ENCODE results near the gene DPEP3.
"Not testable (repeated sequence)": the region's sequence is repeated elsewhere in the genome, so short reads cannot be mapped to it uniquely, and the experiment has no call there.

DPEP3 gene
- 0.35 to 0.61 (median 0.58) reads per million in 3 donors for total RNA-seq

GRCh38 chr16:67979955-67980678 is at the start of gene DPEP3:
TSS of gene DPEP3 (minus strand) at chr16:67980499. CDS start at chr16:67980380, 119 bp downstream.
- Histone ChIP-seq H3K27me3 (replicated peaks; ENCODE audit: control insufficient read depth, insufficient read depth, low read length, poor library complexity, severe bottlenecking) (no peaks in the 10 kb centered on the region), H3K9me3 (ENCODE audit: control insufficient read depth, low read length) (no peaks in the 10 kb centered on the region), H3K36me3 (ENCODE audit: control insufficient read depth, insufficient read depth, low read length) (no peaks in the 10 kb centered on the region), H3K4me1 (ENCODE audit: control insufficient read depth, insufficient read depth, low read length, poor library complexity, severe bottlenecking) (peaks cover 18% of the 10 kb centered on the region), H3K27ac (ENCODE audit: insufficient read depth, low read length, poor library complexity, severe bottlenecking) (no peak within 1 kb of the TSS), H3K4me3 (ENCODE audit: insufficient read depth, low read depth, low read length, poor library complexity, severe bottlenecking) (no peak within 1 kb of the TSS)
- DNase-seq: no peak

GRCh38 chr16:68028996-68029395 is 48.7 kb upstream of the DPEP3 start:
- H3K27ac ChIP-seq (ENCODE audit: insufficient read depth, low read length, poor library complexity, severe bottlenecking): no peak overlapping the region
- no peaks in the 10 kb centered on the region for H3K27me3 ChIP-seq (replicated peaks; ENCODE audit: control insufficient read depth, insufficient read depth, low read length, poor library complexity, severe bottlenecking)
- H3K4me1 ChIP-seq (ENCODE audit: control insufficient read depth, insufficient read depth, low read length, poor library complexity, severe bottlenecking): peaks cover 3% of the 10 kb centered on the region
- H3K4me3 ChIP-seq (ENCODE audit: insufficient read depth, low read depth, low read length, poor library complexity, severe bottlenecking): no peak overlapping the region
- peaks cover 13% of the 10 kb centered on the region for H3K36me3 ChIP-seq (ENCODE audit: control insufficient read depth, insufficient read depth, low read length)
- H3K9me3 ChIP-seq (ENCODE audit: control insufficient read depth, low read length): no peaks in the 10 kb centered on the region
- DNase-seq: no peak

GRCh38 chr16:68022728-68023537 is 42.6 kb upstream of the DPEP3 start, which contains the start of the genes DDX28 and DUS2:
TSS of gene DDX28 (minus strand) at chr16:68023232. CDS start at chr16:68023202, 30 bp downstream.
TSS of gene DUS2 (plus strand) at chr16:68023284. CDS start at chr16:68038024, 14,740 bp downstream.
- Histone ChIP-seq H3K36me3 (ENCODE audit: control insufficient read depth, insufficient read depth, low read length) (peaks cover 16% of the 10 kb centered on the region), H3K9me3 (ENCODE audit: control insufficient read depth, low read length) (no peaks in the 10 kb centered on the region), H3K27ac (ENCODE audit: insufficient read depth, low read length, poor library complexity, severe bottlenecking) (peak within 1 kb of the TSS; percentile 79), H3K4me1 (ENCODE audit: control insufficient read depth, insufficient read depth, low read length, poor library complexity, severe bottlenecking) (peaks cover 21% of the 10 kb centered on the region), H3K27me3 (replicated peaks; ENCODE audit: control insufficient read depth, insufficient read depth, low read length, poor library complexity, severe bottlenecking) (no peaks in the 10 kb centered on the region), H3K4me3 (ENCODE audit: insufficient read depth, low read depth, low read length, poor library complexity, severe bottlenecking) (peak within 1 kb of the TSS; percentile 94)
- DNase-seq: peak; percentile 88 to 89 (median 89)

- Histone ChIP-seq H3K4me1 (ENCODE audit: control insufficient read depth, insufficient read depth, low read length, poor library complexity, severe bottlenecking) (peaks cover 21% of the 10 kb centered on the region), H3K9me3 (ENCODE audit: control insufficient read depth, low read length) (no peaks in the 10 kb centered on the region), H3K27me3 (replicated peaks; ENCODE audit: control insufficient read depth, insufficient read depth, low read length, poor library complexity, severe bottlenecking) (no peaks in the 10 kb centered on the region), H3K4me3 (ENCODE audit: insufficient read depth, low read depth, low read length, poor library complexity, severe bottlenecking) (peak overlapping the region; percentile 94), H3K27ac (ENCODE audit: insufficient read depth, low read length, poor library complexity, severe bottlenecking) (peak overlapping the region; percentile 79), H3K36me3 (ENCODE audit: control insufficient read depth, insufficient read depth, low read length) (peaks cover 11% of the 10 kb centered on the region)
- DNase-seq: peak in 1 of 3 donors; percentile 3
Observed at GRCh38 chr16:68022278-68022727, 42.0 kb upstream of the DPEP3 start.

- Histone ChIP-seq H3K4me1 (ENCODE audit: control insufficient read depth, insufficient read depth, low read length, poor library complexity, severe bottlenecking) (peaks cover 21% of the 10 kb centered on the region), H3K27ac (ENCODE audit: insufficient read depth, low read length, poor library complexity, severe bottlenecking) (no peak overlapping the region), H3K9me3 (ENCODE audit: control insufficient read depth, low read length) (no peaks in the 10 kb centered on the region), H3K4me3 (ENCODE audit: insufficient read depth, low read depth, low read length, poor library complexity, severe bottlenecking) (no peak overlapping the region), H3K36me3 (ENCODE audit: control insufficient read depth, insufficient read depth, low read length) (peaks cover 8% of the 10 kb centered on the region), H3K27me3 (replicated peaks; ENCODE audit: control insufficient read depth, insufficient read depth, low read length, poor library complexity, severe bottlenecking) (no peaks in the 10 kb centered on the region)
- DNase-seq: no peak
Observed at GRCh38 chr16:68021490-68021889, 41.2 kb upstream of the DPEP3 start.

- Histone ChIP-seq H3K27ac (ENCODE audit: insufficient read depth, low read length, poor library complexity, severe bottlenecking) (no peak overlapping the region), H3K36me3 (ENCODE audit: control insufficient read depth, insufficient read depth, low read length) (peaks cover 8% of the 10 kb centered on the region), H3K27me3 (replicated peaks; ENCODE audit: control insufficient read depth, insufficient read depth, low read length, poor library complexity, severe bottlenecking) (no peaks in the 10 kb centered on the region), H3K4me1 (ENCODE audit: control insufficient read depth, insufficient read depth, low read length, poor library complexity, severe bottlenecking) (peaks cover 21% of the 10 kb centered on the region), H3K9me3 (ENCODE audit: control insufficient read depth, low read length) (no peaks in the 10 kb centered on the region), H3K4me3 (ENCODE audit: insufficient read depth, low read depth, low read length, poor library complexity, severe bottlenecking) (no peak overlapping the region)
- no peak for DNase-seq
Observed at GRCh38 chr16:68019167-68019680, 38.9 kb upstream of the DPEP3 start.

- Histone ChIP-seq H3K4me3 (ENCODE audit: insufficient read depth, low read depth, low read length, poor library complexity, severe bottlenecking) (no peak within 1 kb of the TSS), H3K27ac (ENCODE audit: insufficient read depth, low read length, poor library complexity, severe bottlenecking) (no peak within 1 kb of the TSS), H3K9me3 (ENCODE audit: control insufficient read depth, low read length) (no peaks in the 10 kb centered on the region)
Observed at GRCh38 chr16:68015681-68016080, 35.4 kb upstream of the DPEP3 start, which contains the start of gene DPEP2NB. TSS of gene DPEP2NB (minus strand) at chr16:68015911. CDS start at chr16:68015770, 141 bp downstream.

GRCh38 chr16:68013440-68013839 is 33.1 kb upstream of the DPEP3 start:
- Histone ChIP-seq H3K36me3 (ENCODE audit: control insufficient read depth, insufficient read depth, low read length) (no peaks in the 10 kb centered on the region), H3K27ac (ENCODE audit: insufficient read depth, low read length, poor library complexity, severe bottlenecking) (no peak overlapping the region), H3K4me3 (ENCODE audit: insufficient read depth, low read depth, low read length, poor library complexity, severe bottlenecking) (no peak overlapping the region), H3K27me3 (replicated peaks; ENCODE audit: control insufficient read depth, insufficient read depth, low read length, poor library complexity, severe bottlenecking) (no peaks in the 10 kb centered on the region), H3K4me1 (ENCODE audit: control insufficient read depth, insufficient read depth, low read length, poor library complexity, severe bottlenecking) (no peaks in the 10 kb centered on the region), H3K9me3 (ENCODE audit: control insufficient read depth, low read length) (no peaks in the 10 kb centered on the region)
- no peak for DNase-seq

More at GRCh38 chr16:68015681-68016080, 35.4 kb upstream of the DPEP3 start, which contains the start of gene DPEP2NB:
- no peak for DNase-seq
- no peaks in the 10 kb centered on the region for H3K27me3 ChIP-seq (replicated peaks; ENCODE audit: control insufficient read depth, insufficient read depth, low read length, poor library complexity, severe bottlenecking)
- no peaks in the 10 kb centered on the region for H3K36me3 ChIP-seq (ENCODE audit: control insufficient read depth, insufficient read depth, low read length)
- H3K4me1 ChIP-seq (ENCODE audit: control insufficient read depth, insufficient read depth, low read length, poor library complexity, severe bottlenecking): no peaks in the 10 kb centered on the region

GRCh38 chr16:68009872-68010271 is 29.6 kb upstream of the DPEP3 start:
- DNase-seq: not testable (repeated sequence)

More at GRCh38 chr16:68009872-68010271, 29.6 kb upstream of the DPEP3 start:
- H3K27ac ChIP-seq (ENCODE audit: insufficient read depth, low read length, poor library complexity, severe bottlenecking); H3K9me3 ChIP-seq (ENCODE audit: control insufficient read depth, low read length); H3K4me3 ChIP-seq (ENCODE audit: insufficient read depth, low read depth, low read length, poor library complexity, severe bottlenecking); H3K36me3 ChIP-seq (ENCODE audit: control insufficient read depth, insufficient read depth, low read length); H3K27me3 ChIP-seq (replicated peaks; ENCODE audit: control insufficient read depth, insufficient read depth, low read length, poor library complexity, severe bottlenecking): not testable (repeated sequence)
- peaks cover 13% of the 10 kb centered on the region for H3K4me1 ChIP-seq (ENCODE audit: control insufficient read depth, insufficient read depth, low read length, poor library complexity, severe bottlenecking)

Measured in effector memory CD4-positive, alpha-beta T cell (primary cell).